ENCODE measurements around the gene F2RL2.

GRCh38 chr5:76604838-76605237, 18.4 kb downstream of the F2RL2 start:
- TF ChIP-seq, protein P1, sequence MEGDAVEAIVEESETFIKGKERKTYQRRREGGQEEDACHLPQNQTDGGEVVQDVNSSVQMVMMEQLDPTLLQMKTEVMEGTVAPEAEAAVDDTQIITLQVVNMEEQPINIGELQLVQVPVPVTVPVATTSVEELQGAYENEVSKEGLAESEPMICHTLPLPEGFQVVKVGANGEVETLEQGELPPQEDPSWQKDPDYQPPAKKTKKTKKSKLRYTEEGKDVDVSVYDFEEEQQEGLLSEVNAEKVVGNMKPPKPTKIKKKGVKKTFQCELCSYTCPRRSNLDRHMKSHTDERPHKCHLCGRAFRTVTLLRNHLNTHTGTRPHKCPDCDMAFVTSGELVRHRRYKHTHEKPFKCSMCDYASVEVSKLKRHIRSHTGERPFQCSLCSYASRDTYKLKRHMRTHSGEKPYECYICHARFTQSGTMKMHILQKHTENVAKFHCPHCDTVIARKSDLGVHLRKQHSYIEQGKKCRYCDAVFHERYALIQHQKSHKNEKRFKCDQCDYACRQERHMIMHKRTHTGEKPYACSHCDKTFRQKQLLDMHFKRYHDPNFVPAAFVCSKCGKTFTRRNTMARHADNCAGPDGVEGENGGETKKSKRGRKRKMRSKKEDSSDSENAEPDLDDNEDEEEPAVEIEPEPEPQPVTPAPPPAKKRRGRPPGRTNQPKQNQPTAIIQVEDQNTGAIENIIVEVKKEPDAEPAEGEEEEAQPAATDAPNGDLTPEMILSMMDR (IDR thresholded peaks at IDR 0.05), result no peak
- TF ChIP-seq POLR2AphosphoS5 (IDR thresholded peaks at IDR 0.05; ENCODE audit: low read depth, low read length) (no peak), TCF7L2 (IDR thresholded peaks at IDR 0.05; ENCODE audit: low read depth, low read length) (no peak), SIN3A (IDR thresholded peaks at IDR 0.05; ENCODE audit: borderline replicate concordance, insufficient read depth, low read depth, low read length) (no peak)
- TF ChIP-seq, protein P2, sequence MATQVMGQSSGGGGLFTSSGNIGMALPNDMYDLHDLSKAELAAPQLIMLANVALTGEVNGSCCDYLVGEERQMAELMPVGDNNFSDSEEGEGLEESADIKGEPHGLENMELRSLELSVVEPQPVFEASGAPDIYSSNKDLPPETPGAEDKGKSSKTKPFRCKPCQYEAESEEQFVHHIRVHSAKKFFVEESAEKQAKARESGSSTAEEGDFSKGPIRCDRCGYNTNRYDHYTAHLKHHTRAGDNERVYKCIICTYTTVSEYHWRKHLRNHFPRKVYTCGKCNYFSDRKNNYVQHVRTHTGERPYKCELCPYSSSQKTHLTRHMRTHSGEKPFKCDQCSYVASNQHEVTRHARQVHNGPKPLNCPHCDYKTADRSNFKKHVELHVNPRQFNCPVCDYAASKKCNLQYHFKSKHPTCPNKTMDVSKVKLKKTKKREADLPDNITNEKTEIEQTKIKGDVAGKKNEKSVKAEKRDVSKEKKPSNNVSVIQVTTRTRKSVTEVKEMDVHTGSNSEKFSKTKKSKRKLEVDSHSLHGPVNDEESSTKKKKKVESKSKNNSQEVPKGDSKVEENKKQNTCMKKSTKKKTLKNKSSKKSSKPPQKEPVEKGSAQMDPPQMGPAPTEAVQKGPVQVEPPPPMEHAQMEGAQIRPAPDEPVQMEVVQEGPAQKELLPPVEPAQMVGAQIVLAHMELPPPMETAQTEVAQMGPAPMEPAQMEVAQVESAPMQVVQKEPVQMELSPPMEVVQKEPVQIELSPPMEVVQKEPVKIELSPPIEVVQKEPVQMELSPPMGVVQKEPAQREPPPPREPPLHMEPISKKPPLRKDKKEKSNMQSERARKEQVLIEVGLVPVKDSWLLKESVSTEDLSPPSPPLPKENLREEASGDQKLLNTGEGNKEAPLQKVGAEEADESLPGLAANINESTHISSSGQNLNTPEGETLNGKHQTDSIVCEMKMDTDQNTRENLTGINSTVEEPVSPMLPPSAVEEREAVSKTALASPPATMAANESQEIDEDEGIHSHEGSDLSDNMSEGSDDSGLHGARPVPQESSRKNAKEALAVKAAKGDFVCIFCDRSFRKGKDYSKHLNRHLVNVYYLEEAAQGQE (IDR thresholded peaks at IDR 0.05; ENCODE audit: insufficient read depth in 1 of 2, low read depth in 2 of 2, low read length in 1 of 2), result no peak
